Fibroblast of the conjunctiva (primary cell): Measurements from ENCODE around the gene QSOX2.

Experiments
- DNase-seq: peaks from one replicate; pipeline ENCODE4 v3.0.0-alpha.2; 2010; ENCODE audit warnings: low read depth

The QSOX2 gene

DNA sequence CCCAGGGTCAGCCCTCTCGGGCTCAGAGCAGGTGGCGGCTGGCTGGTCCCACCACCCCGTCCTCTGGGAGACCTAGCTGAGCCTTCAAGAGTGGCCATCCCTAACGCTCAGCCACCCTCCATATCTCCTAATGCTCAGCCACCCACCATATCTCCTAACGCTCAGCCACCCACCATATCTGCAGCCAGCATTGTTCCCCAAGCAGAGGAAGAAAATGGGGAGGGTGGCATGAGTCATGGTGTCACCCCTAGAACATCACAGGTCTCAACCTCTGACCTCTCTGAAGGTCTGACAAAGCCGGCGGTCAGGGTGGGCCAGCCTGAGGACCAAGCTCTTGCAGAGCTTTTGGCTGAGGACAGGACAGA lies 55.4 kb downstream of the QSOX2 start:
- no peak for DNase-seq

DNA sequence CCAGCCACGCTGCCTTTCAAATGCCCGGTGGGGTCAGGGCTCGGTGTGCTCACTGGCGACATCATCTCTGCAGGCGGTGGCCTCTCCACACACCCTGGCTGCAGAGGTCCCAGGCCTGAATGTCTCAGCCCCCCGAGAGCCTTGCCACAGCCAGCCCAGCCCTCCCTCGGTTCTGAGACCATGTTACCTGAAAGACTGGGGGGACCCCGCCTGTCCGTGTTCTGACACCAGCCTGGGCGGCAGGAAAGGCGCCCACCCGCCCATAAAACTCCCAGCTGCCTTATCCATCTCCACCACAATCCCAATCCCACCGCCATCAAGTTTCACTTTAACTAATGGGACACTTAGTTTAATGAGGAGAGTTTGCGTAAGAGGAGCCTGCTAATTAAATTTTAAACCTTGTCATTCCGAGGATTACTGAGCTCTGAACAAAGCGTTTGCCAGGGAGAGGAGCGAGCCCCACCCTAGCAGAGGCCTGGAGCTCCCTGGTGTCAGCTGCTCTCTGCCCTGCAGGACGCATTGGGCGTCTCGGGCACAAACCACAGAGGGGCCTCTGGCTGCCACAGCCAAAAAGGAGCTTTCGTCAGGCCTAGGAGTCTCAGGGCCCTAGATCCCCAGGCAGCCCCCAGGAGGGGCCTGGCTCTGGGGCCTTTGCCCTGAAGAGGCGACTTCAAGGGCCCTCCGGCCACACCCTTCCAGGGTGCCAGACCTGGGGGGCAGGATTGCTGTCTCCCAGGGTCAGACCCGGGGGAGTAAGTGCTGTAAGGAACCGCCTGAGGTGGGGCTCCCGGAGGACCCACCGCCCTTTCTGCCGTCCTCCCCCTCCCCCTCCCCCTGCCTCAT lies 56.0 kb downstream of the QSOX2 start:
- no peak for DNase-seq

DNA sequence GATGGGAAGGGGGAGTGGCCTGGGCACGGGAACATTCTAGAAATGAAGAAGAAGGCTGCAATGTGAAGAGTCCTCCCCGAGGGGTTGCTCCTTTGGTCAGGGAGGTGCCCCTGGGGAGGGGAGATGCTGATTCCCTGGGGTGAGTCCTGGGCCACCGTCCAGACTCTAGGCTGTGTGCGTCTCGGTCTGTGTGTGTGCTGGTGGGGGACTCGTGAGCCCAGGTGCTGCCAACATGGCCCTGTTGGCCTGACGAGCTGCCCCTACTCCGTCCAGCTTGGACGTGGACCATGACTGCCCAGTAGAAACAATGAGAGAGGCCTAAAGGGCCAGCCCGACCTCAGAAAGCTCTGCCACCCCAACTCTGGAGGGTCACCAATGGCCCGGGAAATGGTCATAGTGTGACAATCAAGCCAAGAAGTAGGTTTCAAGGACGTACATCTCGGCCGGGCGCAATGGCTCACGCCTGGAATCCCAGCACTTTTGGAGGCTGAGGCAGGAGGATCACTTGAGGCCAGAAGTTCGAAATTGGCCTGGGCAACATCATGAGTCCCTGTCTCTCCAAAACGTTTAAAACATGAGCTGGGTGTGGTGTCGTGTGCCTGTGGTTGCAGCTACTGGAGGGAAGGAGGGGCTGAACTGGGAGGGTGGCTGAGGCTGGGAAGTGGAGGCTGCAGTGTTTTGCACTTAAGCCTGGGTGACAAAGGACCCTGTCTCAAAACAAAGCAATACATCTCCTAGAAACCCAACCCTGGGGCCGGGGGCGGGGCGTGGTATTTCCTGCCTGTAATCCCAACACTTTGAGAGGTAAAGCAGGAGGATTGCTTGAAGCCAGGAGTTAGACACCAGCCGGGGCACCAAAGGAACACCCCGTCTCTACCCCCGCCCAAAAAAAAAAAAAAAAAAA lies 57.7 kb downstream of the QSOX2 start:
- DNase-seq = no peak

DNA sequence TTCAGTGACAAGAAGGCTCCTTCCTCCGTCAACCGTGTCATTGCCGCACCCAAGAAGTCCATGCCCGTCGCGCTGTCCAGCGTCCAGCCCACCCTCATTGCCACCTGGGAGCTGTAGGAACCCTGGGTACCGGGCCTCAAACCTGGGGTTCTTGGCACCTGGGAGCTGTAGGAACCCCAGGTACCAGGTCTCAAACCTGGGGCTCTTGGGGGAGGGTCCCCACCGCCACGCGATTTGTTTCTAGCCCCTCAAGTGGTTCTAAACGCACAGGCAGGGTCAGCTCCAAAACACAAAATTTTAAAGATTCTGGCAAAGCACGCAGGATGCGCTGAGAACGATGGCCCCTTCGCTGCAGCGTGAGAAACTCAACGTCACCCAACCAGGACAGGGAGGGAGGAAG lies 58.4 kb downstream of the QSOX2 start:
- no peak for DNase-seq

DNA sequence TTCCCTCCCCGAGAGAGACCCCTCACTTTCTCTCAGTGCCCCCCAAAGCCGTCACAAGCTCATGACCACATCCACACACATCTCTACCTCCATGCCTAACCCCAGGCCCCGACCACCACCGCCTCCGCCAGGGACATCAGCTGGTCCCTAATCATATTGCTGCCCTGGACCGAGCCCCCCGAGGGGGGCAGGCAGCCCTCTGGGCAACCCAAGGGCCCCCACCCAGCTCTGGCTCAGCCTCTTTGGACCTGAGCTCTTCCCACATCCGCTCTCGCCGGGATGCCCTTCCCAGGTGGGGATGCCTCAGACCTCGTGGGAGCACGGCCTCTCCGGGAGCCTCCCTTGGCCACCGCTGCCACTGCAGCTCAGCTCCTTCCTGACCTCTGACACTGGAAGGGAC lies 59.2 kb downstream of the QSOX2 start:
- DNase-seq = no peak

DNA sequence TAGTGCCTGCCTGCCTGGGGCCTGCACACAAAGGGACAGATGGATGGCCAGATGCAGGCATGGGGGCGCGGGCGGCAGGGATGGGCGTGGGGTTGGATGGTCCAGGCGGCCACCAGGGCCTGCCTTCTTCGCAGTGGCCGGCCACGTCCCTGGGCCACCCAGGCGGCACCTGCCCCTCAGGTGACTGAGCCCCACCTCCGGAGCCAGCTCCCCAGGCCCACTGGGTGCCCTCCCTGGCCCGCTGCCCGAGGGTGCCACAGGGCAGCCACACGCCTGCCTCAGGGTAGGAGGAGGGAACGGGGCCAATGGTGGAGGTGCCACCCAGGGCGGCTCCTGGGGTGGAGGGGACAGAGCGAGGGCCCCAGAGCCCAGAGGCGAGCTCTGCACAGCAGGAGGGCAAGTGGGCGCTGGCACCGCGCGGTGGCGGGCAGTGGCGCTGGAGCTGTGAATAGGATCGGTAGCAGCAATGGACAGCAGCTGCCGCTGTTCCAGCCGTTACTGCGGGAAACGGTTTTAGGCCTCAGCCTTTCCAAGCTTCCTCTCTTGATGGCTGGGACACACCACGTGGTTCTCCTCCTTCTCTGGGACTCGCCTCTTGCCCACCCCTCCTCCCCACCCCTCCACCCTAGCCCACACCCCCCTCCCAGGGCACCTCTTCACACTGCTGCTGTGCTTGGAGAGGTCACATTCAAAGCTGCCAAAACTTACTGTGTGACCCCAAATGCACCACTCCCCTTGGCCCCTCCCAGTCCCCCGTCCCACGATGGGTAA lies 59.8 kb downstream of the QSOX2 start:
- DNase-seq = no peak

DNA sequence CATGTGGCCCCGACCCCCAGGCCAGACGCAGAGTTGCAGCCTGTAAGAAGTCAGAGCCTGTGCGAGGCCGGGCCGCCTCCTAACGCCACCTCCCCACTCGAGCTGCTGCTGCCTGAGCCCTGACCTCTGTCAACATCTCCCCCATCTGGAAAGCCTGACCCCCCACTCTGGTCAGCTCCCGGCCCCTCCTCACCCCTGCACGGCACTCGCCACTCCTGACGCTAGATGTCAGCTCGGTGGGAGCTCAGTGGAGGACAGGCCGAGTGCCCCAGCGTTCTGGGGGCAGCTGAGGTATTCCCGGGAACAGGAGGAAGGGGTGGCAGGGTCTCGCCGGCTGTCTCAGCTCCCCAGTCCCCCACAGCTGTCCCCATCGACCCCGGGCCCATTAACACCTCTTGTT lies 60.5 kb downstream of the QSOX2 start:
- DNase-seq = no peak

DNA sequence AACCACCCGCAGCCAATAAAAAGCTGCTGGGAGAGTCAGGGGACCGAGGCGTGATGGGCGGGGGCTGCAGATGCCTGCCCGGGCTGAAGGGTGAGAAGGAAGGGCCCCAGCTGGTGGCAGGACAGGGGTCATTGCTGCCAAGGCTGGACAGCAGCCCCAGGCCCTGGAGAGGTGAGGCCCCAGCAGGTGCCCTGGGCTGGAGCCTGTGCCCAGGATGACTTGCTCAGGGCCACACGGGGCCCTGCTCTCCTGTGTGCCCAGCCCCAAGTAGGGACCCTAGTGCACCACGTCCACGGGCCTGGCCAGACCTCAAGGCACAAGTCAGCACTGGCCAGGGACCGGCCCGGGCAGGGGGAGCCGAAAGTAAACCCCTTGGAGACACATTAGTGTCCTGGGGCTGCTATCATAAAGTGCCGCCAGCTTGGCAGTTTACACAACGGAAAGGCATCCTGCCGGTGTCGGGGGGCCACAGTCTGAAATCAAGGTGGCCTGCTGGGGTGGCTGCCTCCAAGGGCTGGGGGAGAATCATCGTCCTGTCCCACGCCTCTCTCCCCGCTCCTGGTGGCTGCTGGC lies 62.7 kb downstream of the QSOX2 start:
- DNase-seq = no peak

DNA sequence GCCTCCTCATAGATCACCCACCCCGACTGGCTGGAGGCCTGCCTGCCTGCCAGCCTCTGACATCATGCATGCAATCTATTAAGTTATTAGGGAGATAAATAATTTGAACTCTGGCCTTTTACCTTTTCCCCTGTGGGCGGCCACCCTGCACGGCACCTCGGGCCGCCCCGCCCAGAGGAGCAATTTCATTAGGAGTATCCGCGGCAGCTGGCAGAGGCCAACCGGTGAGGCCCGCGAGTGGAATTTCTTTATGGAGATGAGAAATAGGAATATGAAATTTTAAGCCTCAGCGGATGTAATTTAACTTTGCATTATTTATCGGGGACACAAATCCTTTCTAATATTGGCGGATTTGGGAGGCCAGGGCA lies 63.2 kb downstream of the QSOX2 start:
- DNase-seq = no peak

DNA sequence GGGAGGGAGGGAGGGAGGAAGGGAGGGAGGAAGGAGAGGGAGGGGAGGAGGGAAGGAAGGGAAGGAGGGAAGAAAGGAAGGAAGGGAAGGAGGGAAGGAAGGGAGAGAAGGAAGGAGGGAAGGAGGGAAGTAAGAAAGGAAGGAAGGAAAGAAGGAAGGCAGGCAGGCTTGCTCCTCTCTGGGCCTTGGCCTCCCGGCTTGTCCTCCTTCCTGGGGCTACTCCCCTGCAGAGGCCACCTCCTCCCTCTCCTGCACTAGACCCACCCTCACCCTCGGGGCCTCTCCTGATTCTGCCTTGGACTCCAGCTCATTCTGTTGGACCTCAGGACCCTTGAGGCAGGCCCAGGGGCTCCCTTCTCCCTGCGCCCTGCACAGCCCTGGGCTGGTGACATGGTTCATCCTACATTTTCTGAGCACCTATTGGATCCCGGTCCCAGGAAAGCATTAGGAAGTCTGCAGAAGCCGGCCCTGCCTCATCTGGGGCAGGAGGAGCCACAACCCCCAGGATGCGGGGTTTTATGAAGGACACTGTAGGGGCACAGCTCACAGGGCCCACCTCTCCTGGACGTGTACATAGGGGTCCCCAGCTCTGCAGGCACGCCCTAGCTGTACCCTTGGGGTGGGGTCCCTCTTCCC lies 63.7 kb downstream of the QSOX2 start:
- DNase-seq = no peak

DNA sequence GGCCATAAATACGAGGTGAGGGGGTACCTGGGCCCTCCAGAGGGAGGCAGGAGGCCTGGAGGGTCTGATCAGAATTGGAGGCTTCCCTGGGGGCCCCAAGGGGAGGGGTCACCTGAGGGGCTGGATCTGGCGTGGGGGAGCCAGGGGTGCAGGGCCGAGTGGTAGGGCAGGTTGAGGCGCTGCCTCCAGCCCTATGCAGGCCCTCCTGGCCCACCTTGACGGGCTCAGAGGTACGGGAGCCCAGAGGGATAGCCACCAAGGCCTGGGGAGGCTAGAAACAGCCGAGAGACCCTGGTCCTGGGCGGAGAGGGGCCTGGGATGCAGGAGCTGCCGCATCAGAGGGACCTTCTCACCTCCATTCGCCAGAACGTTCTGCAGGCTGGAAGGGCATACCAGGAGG lies 65.0 kb downstream of the QSOX2 start:
- DNase-seq = no peak

DNA sequence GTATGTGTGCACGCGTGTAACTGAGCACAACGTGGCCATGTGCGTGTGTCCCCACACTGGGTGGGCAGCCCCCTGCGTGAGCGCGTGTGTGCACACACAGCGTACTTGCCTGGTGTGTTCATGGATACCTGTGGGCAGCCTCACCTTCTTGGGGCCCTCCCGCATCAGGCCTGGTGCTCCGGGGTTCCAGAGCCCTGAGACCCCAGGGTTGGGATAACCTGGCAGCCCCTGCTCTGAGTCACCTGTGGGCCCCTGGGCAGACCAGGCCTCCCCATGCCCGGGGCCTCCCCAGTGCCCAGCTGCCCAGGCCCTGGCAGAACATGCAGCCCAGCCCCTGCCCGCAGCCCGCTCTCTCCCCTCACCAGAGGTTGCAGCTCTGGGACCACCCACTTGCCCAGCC lies 65.9 kb downstream of the QSOX2 start:
- DNase-seq = no peak

DNA sequence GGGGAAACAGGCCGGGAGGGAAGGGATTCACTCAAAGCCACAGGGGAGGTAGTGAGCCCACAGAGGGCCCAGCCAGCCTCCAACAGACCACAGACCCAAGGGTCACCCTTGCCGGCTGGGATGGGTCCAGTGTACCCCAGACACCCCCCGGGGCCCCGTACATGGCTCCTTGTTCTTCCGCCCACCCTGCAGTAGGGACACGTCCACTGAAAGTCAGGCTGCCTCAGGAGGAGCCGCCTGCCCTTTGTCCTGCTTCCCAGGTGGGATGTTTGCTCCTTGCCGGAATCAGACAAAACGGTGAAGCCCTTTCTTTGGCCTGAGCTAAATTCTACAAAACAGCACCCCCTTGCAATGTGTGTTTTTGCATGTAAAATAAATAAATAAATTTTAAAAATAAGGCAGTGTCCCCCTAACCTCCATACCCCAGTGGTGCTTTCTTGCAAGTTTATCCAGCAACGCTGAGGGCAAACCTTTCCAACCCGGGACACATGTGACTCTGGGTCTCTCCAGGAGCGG lies 66.5 kb downstream of the QSOX2 start:
- DNase-seq = no peak

DNA sequence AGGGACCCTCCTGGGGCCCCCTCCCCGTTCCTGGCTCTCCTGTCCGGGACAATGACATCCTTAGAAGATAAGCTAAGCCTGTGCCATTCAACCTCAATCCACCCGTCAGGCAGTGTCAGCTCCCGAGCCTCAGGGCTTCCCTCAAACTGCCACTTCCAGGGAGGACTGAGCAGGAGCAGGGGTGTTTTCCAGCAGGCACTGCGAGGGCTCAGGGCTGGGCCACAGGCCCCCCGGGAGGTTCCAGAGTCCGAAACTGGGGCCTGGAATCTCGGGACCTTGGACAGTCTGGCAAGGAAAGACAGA lies 66.9 kb downstream of the QSOX2 start:
- no peak for DNase-seq

DNA sequence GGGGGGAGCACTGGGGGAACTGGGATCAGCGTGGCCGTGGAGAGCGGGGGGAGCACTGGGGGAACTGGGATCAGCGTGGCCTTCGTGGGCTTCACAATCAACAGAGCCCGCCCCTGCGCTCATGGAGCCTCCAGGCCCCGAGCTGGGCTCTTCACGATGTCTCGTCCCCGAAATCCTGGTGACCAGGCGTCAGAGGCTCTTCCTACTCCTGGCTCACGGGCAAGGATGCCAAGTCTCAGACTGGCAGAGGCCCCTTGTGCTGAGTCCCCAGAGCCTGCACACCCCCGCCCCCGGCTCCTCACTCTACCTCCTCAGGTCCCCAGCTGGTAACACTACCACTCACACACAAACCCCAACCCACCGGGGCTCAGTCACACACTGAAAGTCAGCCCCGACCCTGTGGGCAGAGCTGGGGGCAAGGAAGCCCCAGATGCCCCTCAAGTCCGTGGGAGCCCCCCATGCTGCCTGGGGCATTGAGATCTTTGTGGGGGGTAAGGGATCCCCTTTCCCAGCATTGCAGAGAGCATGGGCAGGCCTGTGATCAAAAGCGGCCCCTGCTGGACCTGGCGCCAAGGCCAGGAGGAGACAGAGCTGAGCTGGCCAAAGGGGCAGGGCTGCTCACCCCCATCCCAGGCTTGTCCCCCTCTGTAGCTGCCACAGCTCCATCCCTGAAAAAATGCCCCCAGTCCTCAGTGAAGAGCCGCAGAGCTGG lies 67.4 kb downstream of the QSOX2 start:
- no peak for DNase-seq

DNA sequence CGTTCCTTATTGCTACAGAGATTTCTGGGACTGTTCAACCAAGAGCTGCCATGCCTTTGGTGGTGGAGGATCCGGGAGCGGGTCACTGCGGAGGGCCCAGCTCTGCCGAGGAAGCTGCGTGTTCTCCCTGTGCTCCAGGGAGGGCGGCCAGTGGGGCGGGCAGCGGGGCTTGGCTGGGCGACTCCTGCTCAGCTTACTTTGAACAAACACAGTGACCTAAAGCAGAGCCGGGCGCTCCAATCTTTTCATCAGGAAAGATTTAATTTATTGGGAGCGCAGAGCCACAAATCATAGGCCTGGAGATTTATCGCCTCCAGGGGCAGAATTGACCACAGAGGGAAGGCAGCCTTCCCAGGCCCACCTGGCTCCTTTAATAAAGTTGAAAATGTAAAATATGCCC lies 68.4 kb downstream of the QSOX2 start:
- no peak for DNase-seq

DNA sequence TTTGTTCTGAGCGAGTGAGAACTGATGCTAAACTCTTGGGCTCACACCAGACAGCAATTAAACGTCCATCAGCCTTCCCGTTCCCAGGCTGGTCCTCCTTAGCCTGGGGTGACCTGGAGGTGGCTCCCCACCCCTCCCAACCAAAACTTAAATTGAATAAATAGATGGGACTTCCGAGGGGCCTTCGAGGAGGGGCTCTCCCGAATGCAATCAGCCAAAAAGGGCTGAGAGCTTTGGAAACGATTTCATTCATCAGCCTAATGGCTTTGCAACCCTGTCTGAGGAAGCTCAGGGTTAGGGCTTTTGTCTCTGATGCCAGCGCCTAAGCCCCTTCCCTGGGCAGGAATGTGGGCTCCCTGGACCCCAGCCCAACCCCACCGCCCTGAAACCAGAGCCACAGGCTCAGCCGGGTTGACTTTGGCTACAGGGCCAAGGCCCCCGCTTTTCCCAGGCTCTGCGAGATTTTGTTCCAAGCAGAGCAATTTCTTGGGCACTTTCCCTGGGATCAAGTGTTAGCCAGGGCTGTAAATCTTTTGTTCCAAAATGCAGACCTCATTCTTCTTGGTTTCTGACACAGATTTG lies 69.9 kb downstream of the QSOX2 start:
- DNase-seq = no peak

DNA sequence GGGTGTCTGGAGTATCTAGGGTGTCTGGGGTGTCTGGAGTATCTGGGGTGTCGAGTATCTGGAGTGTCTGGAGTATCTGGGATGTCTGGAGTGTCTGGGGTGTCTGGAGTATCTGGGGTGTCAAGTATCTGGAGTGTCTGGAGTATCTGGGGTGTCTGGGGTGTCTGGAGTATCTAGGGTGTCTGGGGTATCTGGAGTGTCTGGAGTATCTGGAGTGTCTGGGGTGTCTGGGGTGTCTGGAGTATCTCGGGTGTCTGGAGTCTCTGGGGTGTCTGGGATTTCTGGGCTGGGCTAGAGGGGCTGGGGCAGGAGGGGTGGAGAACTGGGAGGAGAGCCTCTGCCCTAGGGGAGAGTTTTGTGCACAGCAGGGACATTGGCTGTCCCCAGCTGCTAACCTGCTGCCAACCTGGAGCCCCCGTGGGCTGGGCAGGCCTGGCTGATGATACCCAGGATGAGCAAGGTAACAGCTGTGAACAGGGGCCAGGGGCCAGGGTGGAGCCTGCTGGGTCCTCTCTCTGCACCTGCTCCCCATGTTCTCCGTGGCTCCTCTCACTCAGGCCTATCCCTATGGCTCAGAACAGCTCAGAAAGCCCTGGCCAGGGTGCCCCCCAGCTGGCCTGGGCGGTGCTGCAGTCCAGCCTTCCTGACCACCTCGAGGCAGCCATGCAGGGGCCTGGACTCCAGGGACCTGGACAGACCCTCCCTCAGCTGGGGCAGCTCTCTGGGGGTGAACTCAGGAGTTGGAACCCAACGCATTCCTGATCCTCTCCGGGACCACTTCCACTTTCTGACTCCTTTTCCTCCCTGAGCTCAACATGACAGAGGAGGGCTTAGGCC lies 70.6 kb downstream of the QSOX2 start:
- DNase-seq = no peak

DNA sequence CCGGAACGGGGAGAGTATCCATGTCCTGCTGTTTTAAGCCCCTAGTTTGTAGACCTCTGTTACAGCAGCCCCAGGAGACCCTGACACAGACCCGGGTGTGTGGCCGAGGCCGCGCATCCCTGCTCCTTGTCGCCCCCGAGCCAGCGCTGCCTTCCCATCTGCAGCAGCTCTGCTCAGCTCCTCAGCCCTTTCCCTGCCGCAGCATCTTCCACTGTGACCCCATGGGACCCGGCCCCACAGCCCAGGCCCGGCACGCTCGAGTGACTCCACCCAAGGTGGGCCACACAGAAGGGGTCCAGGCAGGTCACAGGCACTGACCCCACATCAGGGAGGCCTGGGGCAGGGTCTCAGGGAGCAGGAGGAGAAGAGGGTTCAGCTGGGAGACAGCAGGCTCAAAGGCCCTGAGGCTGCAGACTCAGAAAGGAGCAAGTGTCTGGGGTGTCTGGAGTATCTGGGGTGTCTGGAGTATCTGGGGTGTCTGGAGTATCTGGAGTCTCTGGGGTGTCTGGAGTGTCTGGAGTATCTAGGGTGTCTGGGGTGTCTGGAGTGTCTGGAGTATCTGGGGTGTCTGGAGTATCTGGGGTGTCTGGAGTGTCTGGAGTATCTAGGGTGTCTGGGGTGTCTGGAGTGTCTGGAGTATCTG lies 71.8 kb downstream of the QSOX2 start:
- no peak for DNase-seq
